NCI-H2107 treated with DMSO at 0.1 percent for 48 hours (cell line): ENCODE data around the gene GJC1.
A peak's percentile ranks its signal among the peaks of the same experiment; 100 is the strongest.

Experiments
- DNase-seq: peaks from one replicate; lab custom pipeline; 2025; ENCODE audit not compliant: unreplicated experiment; lab: John Stamatoyannopoulos, UW

GJC1 gene

DNA sequence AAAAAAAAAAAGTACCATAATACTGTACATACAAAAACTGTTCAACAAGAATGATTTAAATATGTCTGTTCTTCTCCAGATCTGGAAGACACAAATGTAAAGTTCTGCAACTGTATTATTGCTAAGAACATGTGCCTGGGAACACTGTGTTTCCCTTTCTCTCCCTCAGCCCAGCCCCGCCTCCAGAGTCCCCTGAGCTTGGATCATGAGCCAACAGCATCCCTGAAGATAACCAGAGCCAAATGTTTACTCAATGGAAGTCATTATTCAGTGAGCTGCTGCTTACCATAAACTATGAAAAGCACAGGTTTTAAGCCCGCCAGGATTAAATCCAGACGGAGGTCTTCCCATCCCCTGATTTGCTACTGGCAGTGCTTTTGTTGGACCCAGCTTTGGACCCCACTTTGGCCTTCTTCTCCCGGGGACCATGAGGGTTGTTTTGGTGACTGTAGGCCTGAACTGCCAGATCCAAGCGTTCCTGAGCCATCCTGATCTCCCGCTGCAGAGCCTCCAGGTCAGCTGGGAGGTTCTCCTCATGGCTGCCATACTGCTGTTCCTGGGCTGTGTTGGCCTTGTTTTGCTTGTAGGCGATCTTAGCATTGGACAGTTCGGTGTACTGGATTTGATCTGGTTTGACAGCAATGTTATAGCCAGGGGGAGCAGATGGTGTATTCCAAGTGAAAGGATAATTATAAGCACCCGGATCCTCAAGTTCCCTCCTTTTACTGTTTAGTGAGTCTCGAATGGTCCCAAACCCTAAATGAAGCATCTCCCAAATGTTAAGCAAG lies 25.6 kb downstream of the GJC1 start:
- DNase-seq, result no peak

DNA sequence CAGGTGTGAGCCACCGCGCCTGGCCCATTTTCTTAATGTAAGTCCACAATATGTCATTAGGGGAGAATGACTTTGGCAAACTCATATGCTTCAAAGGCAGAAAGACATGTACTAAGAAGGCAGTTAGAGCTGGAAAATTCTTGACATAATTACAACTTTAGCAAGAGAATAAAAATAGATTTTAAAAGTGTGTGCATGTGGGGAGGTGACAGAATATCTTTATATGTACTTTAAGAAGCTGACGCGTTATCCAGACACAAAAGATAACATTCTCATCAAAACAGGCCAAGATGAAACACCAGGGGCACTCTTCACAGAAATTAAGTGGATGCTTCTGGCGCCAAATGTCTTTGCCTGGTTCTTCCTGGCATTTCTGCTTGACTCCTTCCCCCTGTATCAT lies 28.2 kb downstream of the GJC1 start:
- DNase-seq, result no peak

DNA sequence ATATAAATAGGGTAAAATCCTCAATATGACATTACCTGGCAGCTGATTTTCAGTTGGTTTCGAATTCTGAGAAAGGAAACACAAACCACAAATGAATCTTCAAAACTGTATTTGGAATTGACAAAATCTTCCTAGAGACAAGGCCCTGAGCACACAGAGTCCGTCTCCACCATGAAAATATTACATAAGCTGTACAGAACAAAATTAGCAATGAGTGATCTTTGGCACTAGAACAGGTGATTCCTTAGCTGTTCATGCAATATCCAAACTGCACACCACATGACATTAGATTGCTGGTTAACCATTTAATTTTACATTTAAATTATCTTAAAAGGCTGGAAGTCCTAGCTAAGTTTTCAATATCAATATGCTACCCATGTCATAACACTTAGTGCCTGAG lies 31.7 kb downstream of the GJC1 start:
- DNase-seq, result no peak

DNA sequence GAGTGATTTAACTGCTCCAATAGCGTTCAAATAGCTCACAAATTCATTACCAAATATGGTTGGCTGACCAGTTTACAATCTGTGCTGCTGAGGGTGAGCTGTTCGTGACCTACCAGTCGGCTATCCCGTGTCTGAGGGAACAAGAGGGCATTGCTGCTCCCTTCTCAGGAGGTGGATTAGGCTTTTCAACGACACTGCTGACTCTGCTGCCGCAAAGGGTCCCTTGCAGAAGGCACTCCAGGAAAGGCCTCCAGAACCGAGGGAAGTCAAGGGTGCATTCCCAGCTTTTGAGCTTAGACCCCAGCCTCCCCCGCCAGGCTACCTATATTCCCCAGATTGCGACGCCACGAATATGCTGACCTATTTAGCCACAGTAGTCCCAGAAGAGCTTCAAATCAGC lies 32.3 kb downstream of the GJC1 start:
- no peak for DNase-seq

DNA sequence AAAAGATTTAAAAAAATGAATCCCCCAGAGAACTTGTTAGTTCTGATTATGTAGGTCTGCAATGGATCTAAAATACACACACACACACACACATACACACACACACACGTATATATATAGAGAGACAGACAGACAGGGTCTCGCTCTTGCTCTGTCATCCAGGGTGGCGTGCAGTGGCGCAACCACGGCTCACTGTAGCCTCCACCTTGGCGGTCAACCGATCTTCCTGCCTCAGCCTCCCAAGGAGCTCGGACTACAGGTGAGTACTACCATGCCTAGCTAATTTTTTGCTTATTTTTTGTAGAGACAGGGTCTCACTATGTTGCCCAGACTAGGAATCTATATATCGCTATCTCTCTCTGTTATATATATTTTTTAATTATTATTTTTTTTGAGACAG lies 33.4 kb downstream of the GJC1 start:
- no peak for DNase-seq

DNA sequence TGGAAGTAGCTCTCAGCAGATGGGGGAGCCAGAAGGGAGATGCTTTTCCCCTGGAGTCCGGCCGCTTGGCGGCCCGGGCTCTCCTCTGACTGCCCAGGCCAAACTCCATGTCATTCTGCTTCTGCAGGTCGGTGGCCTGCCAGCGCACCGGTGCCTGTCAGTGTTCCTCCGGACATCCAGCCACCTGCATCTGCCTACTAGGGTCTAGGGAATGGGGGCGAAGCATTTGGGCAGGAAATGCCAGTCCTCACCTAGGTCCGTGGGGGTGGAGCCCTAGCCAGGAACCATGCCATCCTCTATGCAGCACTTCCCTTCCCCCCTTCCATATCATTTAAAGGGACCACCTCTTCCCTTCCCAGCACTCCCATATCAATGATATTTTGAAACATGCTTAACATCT lies 34.2 kb downstream of the GJC1 start:
- DNase-seq, result no peak

DNA sequence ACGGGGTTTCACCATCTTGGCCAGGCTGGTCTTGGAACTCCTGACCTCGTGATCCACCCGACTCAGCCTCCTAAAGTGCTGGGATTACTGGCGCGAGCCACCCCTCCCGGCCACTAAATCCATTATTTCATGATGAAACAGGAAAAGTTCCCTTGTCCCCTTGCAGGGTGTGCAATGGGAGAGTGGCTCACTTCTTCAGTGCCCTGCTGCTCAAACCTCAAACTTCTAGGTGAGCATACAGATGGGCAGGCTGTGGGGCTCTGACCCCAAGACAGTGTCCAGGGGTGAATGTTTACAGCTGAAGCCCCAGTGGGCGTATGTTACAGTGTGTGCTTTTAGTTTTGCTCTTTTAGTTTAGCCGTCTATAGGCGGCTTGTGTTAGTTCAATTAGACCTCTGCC lies 34.7 kb downstream of the GJC1 start:
- DNase-seq, result no peak

DNA sequence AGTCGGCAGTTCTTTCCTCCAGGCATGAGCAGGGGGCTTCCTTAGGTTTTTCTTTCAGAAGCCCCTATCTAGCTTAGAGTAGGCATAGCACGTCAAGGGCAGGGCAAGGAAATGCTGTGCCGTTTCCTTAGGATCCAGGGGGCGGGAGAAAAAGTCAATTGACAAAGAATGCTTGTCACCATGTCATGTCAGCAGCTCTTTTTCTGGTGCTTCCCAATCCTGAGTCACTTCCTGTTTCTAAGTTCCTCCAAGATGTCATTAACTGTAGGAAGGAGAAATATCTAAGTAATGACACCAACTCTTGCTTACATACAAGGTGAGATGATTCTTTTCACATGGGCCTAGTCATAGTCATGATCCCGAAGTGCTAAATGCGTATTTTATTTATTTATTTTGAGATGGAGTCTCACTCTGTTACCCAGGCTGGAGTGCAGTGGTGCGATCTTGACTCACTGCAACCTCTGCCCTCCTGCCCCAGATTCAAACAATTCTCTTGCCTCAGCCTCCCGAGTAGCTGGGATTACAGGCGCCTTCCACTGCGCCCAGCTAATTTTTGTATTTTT lies 35.2 kb downstream of the GJC1 start:
- no peak for DNase-seq

DNA sequence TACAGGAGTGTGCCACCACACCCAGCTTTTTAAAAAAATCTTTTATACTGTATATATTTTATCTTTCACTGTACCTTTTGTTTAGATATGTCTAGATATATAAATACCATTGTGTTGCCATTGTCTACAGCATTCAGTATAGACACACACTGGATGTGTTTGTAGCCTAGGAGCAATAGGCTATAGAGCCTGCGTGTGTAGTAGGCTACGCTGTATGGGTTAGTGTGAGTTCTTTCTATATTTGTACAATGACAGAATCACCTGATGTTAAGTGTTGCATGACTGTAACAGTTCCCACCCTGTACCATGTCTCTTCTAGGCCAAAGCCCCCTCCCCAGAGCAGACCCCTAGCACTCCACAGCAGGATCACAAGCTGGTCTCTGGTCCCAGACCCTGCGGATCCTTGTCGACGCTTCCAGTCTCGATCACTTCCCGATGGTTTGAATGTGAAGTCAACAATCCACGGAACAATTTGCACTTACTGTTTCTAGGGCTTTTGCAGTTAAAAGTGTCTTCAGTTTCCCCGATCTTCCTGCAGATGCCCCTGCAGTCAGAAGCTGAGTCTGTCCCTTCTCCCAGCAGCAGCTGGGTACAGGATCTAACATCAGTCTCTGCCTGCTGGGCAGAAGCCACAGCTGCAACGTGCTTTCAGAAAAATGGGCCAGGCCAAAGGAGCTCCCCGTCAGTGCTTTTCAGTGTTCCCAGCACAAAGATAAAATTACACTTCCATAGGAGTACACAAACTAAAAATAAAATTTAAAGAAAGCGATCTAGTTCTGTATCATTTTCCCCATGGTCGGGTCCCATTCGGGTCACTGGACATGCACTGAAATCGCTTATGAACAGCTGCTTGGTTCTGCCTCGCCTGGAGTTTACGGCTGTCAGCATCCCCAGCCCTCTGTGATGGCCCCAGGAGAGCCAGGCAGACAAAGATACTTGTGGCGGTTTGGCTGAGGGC lies 35.9 kb downstream of the GJC1 start:
- no peak for DNase-seq

DNA sequence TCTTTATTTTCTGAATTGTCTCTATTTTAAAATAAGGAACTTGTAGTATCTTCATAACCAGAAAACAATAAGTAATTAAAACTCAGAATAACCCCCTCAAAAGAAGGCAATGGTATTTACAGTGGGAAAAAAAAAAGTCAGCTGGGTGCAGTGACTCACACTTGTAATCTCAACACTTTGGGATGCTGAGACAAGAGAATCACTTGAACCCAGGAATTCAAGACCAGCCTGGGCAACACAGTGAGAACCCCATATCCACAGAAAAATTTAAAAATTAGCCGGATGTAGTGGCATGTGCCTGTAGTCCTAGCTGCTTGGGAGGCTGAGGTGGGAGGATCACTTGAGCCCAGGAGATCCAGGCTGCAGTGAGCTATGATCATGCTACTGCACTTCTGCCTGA lies 37.8 kb downstream of the GJC1 start:
- no peak for DNase-seq

DNA sequence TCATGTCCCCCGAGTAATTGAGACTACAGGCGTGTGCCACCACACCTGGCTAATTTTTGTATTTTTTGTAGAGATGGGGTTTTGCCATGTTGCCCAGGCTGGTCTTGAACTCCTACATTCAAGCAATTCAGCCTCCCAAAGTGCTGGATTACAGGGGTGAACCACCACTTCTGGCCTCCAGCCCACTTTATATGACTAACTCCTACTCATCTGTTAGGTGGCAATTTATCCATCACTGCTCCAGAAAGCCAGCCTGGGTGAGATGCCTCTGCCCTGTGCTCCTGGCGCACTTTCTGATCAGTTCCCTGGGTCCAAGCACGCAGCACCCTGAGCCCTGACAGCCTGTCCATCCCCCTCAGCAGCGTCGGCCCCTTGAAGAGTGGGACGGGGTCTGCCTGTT lies 41.9 kb downstream of the GJC1 start:
- DNase-seq, result no peak

DNA sequence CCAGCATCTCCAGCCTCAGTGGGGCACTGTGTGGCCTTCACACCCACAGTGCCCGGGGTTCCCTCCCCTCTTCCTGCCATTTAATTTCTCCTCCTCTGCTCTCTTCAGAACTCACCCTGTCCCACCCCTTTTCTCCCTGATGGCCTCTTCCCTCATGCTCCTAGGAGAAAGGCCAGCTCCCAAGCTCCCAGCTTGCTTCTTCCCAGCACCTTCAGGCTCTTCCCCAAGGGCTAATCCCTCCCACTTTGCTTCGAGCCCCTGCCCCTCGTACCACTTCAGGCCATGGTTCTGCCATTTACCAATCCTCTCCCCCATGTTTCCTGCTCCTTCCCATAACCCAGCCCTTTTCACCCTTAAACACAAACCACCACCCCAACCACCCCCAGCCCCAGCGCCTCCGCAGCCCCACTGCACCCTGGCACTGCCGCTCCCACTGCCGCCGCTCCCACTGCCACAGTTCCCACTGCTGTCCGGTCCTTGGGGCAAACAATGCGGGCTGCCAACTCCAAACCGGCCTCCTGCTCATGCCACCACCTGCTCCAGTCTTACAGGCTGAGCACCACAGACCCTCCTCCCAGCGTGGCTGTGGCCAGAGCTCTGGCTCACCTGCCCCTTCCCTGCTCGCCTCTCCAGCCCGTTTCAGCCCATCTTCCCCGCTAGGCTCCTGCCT lies 42.7 kb downstream of the GJC1 start:
- no peak for DNase-seq

DNA sequence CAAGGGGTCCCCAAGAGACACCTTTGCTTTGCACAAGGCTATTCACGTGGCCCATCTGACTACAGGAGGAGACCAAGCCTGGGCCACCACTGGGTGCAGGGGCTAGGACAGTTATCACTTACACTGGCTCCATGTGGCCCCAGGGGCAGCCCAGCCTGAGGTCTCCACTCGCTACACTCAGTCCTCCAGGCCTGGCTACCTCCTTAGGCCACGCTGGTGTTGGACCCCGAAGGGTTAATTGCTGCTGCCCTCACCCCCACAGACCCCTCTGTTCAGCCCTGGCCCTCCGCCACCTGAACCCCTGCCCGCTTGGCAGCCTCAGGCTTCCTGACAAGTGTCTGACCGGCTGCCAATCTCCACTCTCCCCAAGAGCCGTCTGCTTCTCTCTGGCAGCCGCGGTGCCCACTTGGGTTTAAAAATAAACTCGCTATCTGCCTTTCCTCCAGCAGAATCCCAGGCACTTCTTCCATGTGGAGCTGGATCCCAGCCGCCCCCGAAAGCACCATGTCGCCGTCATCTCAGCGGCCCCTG lies 43.5 kb downstream of the GJC1 start:
- DNase-seq, result no peak

DNA sequence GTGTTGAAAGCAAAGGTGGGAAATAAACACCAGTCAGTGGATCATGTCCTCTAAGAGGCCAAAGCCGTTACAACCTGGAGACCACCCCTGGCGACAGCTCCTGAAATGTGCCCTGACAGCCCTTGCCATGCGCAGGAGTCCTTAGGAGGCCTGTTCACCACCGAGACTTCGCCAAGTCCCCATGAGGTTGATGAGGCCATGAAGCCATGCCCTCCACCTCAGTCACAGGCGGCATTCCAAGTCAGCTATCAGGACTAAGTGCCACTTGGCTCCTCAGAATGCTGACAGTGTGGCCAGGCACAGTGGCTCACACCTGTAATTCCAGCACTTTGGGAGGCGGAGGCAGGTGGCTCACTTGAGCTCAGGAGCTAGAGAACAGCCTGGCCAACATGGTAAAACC lies 44.2 kb downstream of the GJC1 start:
- no peak for DNase-seq

DNA sequence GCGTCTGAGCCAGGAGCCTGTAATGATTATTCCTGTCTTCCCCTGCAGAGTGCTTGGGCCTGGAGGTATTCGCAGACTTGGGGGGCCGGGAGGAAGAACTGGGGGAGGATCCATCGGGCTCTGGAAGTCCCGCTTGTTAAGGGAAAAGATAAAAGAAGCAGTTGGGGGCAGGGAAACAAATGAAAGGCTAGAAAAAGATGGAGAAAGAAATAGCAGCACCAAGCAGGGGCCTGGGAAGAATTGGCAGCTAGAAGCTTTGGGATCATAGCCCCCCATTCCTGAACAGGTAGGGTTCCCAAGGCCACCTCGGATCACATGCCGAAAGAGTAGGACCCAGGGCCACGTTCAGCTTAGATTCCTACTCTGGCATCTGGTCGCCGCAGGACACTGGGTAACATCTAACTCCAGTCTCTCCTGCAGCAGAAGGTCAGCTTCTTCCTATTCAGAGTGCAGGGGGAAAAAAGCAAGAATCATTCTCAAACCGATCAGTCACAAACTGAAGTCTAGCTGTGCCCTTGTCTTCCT lies 47.7 kb downstream of the GJC1 start:
- DNase-seq, result no peak

DNA sequence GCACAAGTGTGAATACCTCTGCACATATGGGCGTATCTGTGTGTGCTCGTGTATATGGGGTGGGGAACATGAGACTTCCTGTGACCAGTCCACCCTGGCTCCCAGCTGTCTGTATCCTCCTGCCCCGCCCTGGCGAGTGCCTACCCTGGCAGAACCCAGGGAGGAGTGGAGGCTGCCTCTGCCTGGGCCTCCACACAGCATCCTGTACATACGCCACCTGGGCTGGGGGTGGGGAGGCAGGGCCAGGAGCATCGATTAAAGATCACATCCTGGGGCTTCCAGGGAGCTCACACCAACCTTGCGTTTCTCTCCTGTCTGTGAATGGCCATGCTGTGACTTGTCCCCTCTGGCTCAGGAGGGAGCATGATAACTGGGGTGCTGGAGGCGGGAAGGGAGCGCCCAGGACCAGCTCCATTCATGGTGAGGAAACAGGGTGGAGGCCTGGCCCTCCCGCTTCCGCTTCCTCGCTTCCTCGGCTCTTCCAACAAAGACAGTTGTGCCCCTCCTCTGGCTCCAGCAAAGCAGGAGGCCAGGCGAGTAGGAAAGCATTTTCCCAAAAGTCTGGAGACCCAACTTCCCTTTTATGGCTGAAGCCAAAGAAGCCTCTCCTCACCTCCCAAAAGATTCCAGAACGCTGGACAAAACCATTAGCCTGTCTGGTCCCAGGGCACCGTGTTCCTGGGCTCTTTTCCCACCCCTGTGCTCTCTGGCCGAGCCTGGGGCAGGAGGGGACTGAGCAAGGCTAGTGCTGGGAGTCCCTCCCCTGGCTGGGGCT lies 48.3 kb downstream of the GJC1 start:
- DNase-seq, result no peak

DNA sequence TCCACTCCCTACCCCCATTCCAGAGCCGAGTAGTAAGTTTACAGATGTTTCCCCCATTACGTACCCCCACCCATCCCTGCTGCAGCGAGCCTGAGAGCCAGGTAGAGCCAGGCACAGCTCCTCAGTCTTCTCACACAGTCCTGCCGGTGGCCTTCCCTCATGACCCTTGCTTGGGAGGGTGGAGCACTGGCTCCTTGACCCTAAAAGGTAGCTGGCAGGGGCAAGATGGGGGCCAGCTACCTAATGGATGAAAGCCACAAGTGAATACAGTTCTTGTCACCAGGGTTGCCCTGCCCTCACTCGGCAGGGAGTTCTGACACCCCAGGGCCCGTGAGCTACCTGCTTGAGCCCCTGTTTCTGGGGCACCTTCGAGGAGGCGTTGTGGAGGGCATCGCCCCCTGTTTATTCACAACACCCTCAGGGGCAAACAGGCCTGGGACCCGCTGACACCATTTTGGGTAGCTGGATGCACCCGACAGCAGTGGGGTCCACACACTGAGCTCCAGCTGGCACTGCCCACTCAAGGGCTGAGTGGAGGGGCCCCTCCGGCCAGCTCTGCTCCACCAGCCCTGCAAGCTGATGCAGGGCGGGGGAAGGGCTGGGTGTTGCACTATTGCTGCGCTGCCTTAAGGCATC lies 49.1 kb downstream of the GJC1 start:
- DNase-seq, result no peak

DNA sequence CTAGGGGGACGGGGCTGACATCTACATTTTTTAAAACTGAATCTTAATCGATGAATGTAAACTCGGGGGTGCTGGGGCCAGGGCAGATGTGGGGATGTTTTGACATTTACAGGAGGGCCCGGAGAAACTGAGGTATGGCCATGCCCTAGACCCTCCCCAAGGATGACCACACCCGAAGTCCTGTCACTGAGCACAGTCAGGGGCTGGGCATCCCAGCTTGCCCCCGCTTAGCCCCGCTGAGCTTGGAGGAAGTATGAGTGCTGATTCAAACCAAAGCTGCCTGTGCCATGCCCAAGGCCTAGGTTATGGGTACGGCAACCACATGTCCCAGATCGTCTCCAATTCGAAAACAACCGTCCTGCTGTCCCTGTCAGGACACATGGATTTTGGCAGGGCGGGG lies 49.9 kb downstream of the GJC1 start:
- DNase-seq, result no peak

DNA sequence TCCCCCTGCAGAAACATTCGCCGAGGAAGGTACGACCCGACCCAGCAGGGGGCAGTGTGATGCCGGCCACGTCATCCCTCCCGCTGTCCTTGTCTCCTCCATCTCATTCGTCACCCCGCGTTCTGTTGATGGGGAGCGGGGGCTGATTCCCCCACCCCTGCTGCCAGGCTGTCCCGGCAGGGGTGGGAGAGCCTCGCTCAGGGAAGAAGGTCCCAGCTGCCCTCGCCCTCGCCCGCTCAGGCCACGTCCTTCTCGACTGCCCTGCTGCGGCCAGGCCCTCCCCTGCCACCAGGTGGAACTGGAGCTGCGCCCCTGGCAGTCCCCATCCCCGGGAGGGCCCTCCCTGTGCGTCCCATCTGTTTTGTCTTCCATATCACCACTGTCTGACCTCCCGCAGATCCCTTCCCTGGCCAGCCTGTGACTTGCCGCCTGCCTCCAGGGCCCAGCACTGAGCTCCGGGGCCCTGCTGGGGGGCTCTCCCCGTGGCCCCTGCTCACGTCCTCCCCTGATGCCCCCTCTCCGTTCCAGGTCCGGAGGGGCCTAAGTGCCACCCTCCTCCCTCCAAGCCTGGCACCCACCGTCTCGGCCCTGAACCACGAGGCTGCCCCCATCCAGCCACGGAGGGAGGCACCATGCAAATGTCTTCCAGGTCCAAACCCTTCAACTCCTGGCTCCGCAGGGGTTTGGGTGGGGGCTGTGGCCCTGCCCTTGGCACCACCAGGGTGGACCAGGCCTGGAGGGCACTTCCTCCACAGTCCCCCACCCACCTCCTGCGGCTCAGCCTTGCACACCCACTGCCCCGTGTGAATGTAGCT lies 50.7 kb downstream of the GJC1 start:
- peak; percentile 41 for DNase-seq
